CD4-positive, alpha-beta T cell treated with Interleukin-1 beta for 1 hour (primary cell): ENCODE data around the gene CNPY3.

ENCODE experiments used
- DNase-seq, 2 donors: peaks; one replicate each; pipeline ENCODE4 v3.0.0-alpha.2; 2020 to 2022

CNPY3 gene

GRCh38 chr6:42961020-42961470 lies 31.8 kb downstream of the CNPY3 start:
- no peak for DNase-seq

- DNase-seq: no peak
These were observed 32.8 kb downstream of the CNPY3 start for GRCh38 chr6:42962096-42962495.

- no peak for DNase-seq
These were observed 33.4 kb downstream of the CNPY3 start for GRCh38 chr6:42962502-42963178.

GRCh38 chr6:42963179-42963854 lies 34.0 kb downstream of the CNPY3 start:
- DNase-seq: no peak

GRCh38 chr6:42963855-42964605 lies 34.8 kb downstream of the CNPY3 start:
- DNase-seq: peak; percentile 20 to 44

GRCh38 chr6:42966571-42966970 lies 37.3 kb downstream of the CNPY3 start:
- no peak for DNase-seq

- DNase-seq: no peak
These were observed 37.9 kb downstream of the CNPY3 start for GRCh38 chr6:42967228-42967627.

GRCh38 chr6:42968126-42968701 lies 38.9 kb downstream of the CNPY3 start:
- DNase-seq: no peak

- DNase-seq: no peak
These were observed 39.5 kb downstream of the CNPY3 start for GRCh38 chr6:42968783-42969182.

GRCh38 chr6:42969431-42969830 lies 40.2 kb downstream of the CNPY3 start:
- DNase-seq: no peak

GRCh38 chr6:42969934-42970333 lies 40.7 kb downstream of the CNPY3 start:
- DNase-seq: no peak

GRCh38 chr6:42970871-42971612 lies 41.8 kb downstream of the CNPY3 start:
- DNase-seq: no peak

GRCh38 chr6:42971746-42972327 lies 42.6 kb downstream of the CNPY3 start:
- no peak for DNase-seq

GRCh38 chr6:42973926-42974325 lies 44.6 kb downstream of the CNPY3 start:
- DNase-seq: no peak

- no peak for DNase-seq
These were observed 45.7 kb downstream of the CNPY3 start for GRCh38 chr6:42974919-42975505.

GRCh38 chr6:42978487-42978838 lies 49.2 kb downstream of the CNPY3 start:
- no peak for DNase-seq

GRCh38 chr6:42978839-42979522 lies 49.7 kb downstream of the CNPY3 start, which contains the start of gene PEX6:
Gene PEX6, minus strand, starts transcription at chr6:42979181. Its CDS starts 31 bp downstream, at chr6:42979150.
- peak; percentile 93 to 95 for DNase-seq

- no peak for DNase-seq
These were observed 50.4 kb downstream of the CNPY3 start for GRCh38 chr6:42979523-42980177.

GRCh38 chr6:42981836-42982235 lies 52.6 kb downstream of the CNPY3 start:
- DNase-seq: no peak
